ENCODE measurements around the gene BIN2. TPM values are rescaled to one million over a fixed set of nuclear protein-coding genes. Genes with fewer than 3 reads are reported as not detected.
A peak's percentile ranks its signal among the peaks of the same experiment; 100 is the strongest.

The BIN2 gene
- polyA plus RNA-seq, 2 of the 4 experiments (the other 2 are of a cell fraction) = 0.08 to 0.57 TPM

GRCh38 chr12:51247523-51248206, 76.3 kb downstream of the BIN2 start:
- CTCF ChIA-PET = interaction anchor here (0.6 to 4.7 kb wide), 4 partner anchors 9 to 423 kb away, joined by 3 to 17 read pairs (median 6); partner anchors contain the start of gene DAZAP2
- H3K4me2 ChIP-seq = no peak overlapping the region
- FAIRE-seq (no peak), ATAC-seq (peak; percentile 14 to 19; a peak in 5 of 6 replicates), DNase-seq (ENCODE audit: low read depth in 1 of 2, low spot score in 1 of 2) (no peak)
- POLR2A ChIA-PET = no interaction called here
- H3K4me1 ChIP-seq = no peaks in the 10 kb centered on the region
- TF ChIP-seq GATA3 (IDR thresholded peaks at IDR 0.05; ENCODE audit: borderline replicate concordance) = no peak
- TF ChIP-seq, protein P1, sequence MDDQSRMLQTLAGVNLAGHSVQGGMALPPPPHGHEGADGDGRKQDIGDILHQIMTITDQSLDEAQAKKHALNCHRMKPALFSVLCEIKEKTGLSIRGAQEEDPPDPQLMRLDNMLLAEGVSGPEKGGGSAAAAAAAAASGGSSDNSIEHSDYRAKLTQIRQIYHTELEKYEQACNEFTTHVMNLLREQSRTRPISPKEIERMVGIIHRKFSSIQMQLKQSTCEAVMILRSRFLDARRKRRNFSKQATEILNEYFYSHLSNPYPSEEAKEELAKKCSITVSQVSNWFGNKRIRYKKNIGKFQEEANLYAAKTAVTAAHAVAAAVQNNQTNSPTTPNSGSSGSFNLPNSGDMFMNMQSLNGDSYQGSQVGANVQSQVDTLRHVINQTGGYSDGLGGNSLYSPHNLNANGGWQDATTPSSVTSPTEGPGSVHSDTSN (IDR thresholded peaks at IDR 0.05) = no peak
- no peak for TF ChIP-seq ELK1 (IDR thresholded peaks at IDR 0.05; ENCODE audit: low read depth, low read length)
- no peak for TF ChIP-seq NFE2L2 (conservative IDR thresholded peaks at IDR 0.05; ENCODE audit: low read length)
- no peak for TF ChIP-seq EP300 (IDR thresholded peaks at IDR 0.05)
- TF ChIP-seq CBX8 (IDR thresholded peaks at IDR 0.05) = no peak
- no peak for TF ChIP-seq REST (IDR thresholded peaks at IDR 0.05)
- TF ChIP-seq RAD21 (conservative IDR thresholded peaks at IDR 0.05 in 1 of 2, IDR thresholded peaks at IDR 0.05 in 1 of 2) = no peak
- no peak for TF ChIP-seq SMC3 (IDR thresholded peaks at IDR 0.05)
- no peak for TF ChIP-seq CHD4 (IDR thresholded peaks at IDR 0.05; ENCODE audit: borderline replicate concordance)
- TF ChIP-seq KDM1A (IDR thresholded peaks at IDR 0.05; ENCODE audit: low read depth) = no peak
- H3K9me3 ChIP-seq = no peaks in the 10 kb centered on the region
- no peak overlapping the region for H3K27ac ChIP-seq
- WGBS (ENCODE audit: missing lambda C conversion rate) = 76% methylated on average over 14 of the region's 14 CpGs
- no peak overlapping the region for H3K4me3 ChIP-seq

- no peak overlapping the region for H3K4me3 ChIP-seq
- TF ChIP-seq NFE2L2 (conservative IDR thresholded peaks at IDR 0.05; ENCODE audit: low read length) = no peak
- TF ChIP-seq RAD21 (conservative IDR thresholded peaks at IDR 0.05 in 1 of 2, IDR thresholded peaks at IDR 0.05 in 1 of 2) = peak in 1 of 2 experiments; percentile 51; a peak in 2 of 5 replicates
- TF ChIP-seq CBX2 (IDR thresholded peaks at IDR 0.05; ENCODE audit: borderline replicate concordance, low read depth) = no peak
- TF ChIP-seq EP300 (IDR thresholded peaks at IDR 0.05) = no peak
- TF ChIP-seq POLR2A (IDR thresholded peaks at IDR 0.05; ENCODE audit: low read length) = no peak
- no peak; the same call in 2 of the 3 replicates for TF ChIP-seq SMC3 (IDR thresholded peaks at IDR 0.05)
- TF ChIP-seq HOXB13 (CRISPR knock-in tag; IDR thresholded peaks at IDR 0.05; ENCODE audit: low read depth) = no peak
- 86% methylated on average over 7 of the region's 7 CpGs for WGBS (ENCODE audit: missing lambda C conversion rate)
- no peak overlapping the region for H3K27ac ChIP-seq
- ChIA-PET CTCF (interaction anchor here (1.3 to 4.7 kb wide), 4 partner anchors 17 to 421 kb away, joined by 3 to 17 read pairs (median 5); no protein-coding TSS in a partner anchor), POLR2A (no interaction called here)
- ATAC-seq = peak; percentile 40 to 44; a peak in 4 of 6 replicates
- H3K4me2 ChIP-seq = no peak overlapping the region
- H3K4me1 ChIP-seq = no peaks in the 10 kb centered on the region
- DNase-seq (ENCODE audit: low read depth in 1 of 2, low spot score in 1 of 2) = no peak
- no peak for FAIRE-seq
- H3K9me3 ChIP-seq = no peaks in the 10 kb centered on the region
Observed at GRCh38 chr12:51246254-51246853, 77.6 kb downstream of the BIN2 start.
